Dermis blood vessel endothelial cell (primary cell): ENCODE results near the gene ZNF705A. TPM values are rescaled to one million over a fixed set of nuclear protein-coding genes. Genes with fewer than 3 reads are reported as not detected.
A peak's percentile ranks its signal among the peaks of the same experiment; 100 is the strongest.
"Not testable (repeated sequence)": the region's sequence is repeated elsewhere in the genome, so short reads cannot be mapped to it uniquely, and the experiment has no call there.

Experiments used
- DNase-seq: peaks from one replicate; pipeline ENCODE4 v3.0.0; 2010
- total RNA-seq: library from RNA; depleted of rRNA; stranded (reverse); fragments of >200 nt; gene quantifications from 2 replicates; pipeline ENCODE4 v1.2.3, GENCODE V29; 2014

The ZNF705A gene
- total RNA-seq, 1 donor from 2014 or later = under 0.01 TPM

GRCh38 chr12:8188088-8188487 is 31.3 kb downstream of the ZNF705A start:
- peak; percentile 3 for DNase-seq

- DNase-seq = not testable (repeated sequence)
Measured at GRCh38 chr12:8197685-8198308, 41.0 kb downstream of the ZNF705A start.

- DNase-seq = not testable (repeated sequence)
Measured at GRCh38 chr12:8218711-8219382, 62.0 kb downstream of the ZNF705A start.

GRCh38 chr12:8221375-8221774 is 64.6 kb downstream of the ZNF705A start:
- DNase-seq = peak; percentile 98

- DNase-seq = not testable (repeated sequence)
Measured at GRCh38 chr12:8221844-8222243, 65.0 kb downstream of the ZNF705A start.

GRCh38 chr12:8222303-8222702 is 65.5 kb downstream of the ZNF705A start:
- DNase-seq = not testable (repeated sequence)

GRCh38 chr12:8223646-8224045 is 66.8 kb downstream of the ZNF705A start:
- not testable (repeated sequence) for DNase-seq

- not testable (repeated sequence) for DNase-seq
Measured at GRCh38 chr12:8224782-8225181, 68.0 kb downstream of the ZNF705A start.

GRCh38 chr12:8226355-8226754 is 69.5 kb downstream of the ZNF705A start:
- no peak for DNase-seq

- peak; percentile 32 for DNase-seq
Measured at GRCh38 chr12:8226992-8227731, 70.3 kb downstream of the ZNF705A start, which contains the start of gene FAM90A1. FAM90A1 (minus strand) TSS chr12:8227618; CDS start chr12:8224832, 2,786 bp downstream.

- not testable (repeated sequence) for DNase-seq
Measured at GRCh38 chr12:8227732-8228077, 70.9 kb downstream of the ZNF705A start.

GRCh38 chr12:8228607-8229006 is 71.8 kb downstream of the ZNF705A start:
- not testable (repeated sequence) for DNase-seq

GRCh38 chr12:8229486-8229885 is 72.7 kb downstream of the ZNF705A start:
- not testable (repeated sequence) for DNase-seq

Other genes with a start within 250 kb of the ZNF705A start
- gene SLC2A3, start 220.8 kb upstream of the ZNF705A start, total RNA-seq = 18.7 and 32.5 TPM in 2 replicates
- 4.9 and 7.4 TPM in 2 replicates for gene FOXJ2, start 124.3 kb upstream of the ZNF705A start, total RNA-seq
- gene C3AR1, start 90.7 kb upstream of the ZNF705A start, total RNA-seq = 0.09 TPM in 1 of 2 replicates, not detected in the other
- 45.6 and 59.1 TPM in 2 replicates for gene NECAP1, start 74.7 kb upstream of the ZNF705A start, total RNA-seq
- gene CLEC4A, start 33.4 kb upstream of the ZNF705A start, total RNA-seq = 0.19 TPM in 1 of 2 replicates, not detected in the other
- gene FAM90A1, start 70.6 kb downstream of the ZNF705A start, total RNA-seq = 0.05 TPM in 1 of 2 replicates, not detected in the other